NCI-H146 treated with DMSO at 0.1 percent for 48 hours (cell line): ENCODE results near the gene TRIM14.
"Not testable (repeated sequence)": the region's sequence is repeated elsewhere in the genome, so short reads cannot be mapped to it uniquely, and the experiment has no call there.

ENCODE experiments used
- DNase-seq: peaks from one replicate; lab custom pipeline; 2025; ENCODE audit not compliant: unreplicated experiment; lab: John Stamatoyannopoulos, UW

The TRIM14 gene

DNA sequence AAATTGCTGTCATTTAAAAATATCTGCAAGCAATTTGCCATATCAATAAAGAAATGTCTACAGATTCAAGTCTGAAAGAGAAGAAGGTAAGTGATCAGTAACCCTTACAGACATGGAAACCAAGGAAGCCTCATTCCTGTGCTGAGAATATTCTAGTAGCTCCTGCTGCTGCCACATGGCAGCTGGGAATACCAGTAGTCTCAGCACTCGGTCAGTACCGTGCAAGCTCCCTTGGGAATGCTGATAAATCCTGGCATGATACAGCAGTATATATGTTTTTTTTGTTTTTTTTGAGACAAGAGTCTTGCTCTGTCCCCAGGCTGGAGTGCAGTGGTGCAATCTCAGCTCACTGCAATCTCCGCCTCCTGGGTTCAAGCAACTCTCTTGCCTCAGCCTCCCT is 34.6 kb downstream of the TRIM14 start:
- no peak for DNase-seq

DNA sequence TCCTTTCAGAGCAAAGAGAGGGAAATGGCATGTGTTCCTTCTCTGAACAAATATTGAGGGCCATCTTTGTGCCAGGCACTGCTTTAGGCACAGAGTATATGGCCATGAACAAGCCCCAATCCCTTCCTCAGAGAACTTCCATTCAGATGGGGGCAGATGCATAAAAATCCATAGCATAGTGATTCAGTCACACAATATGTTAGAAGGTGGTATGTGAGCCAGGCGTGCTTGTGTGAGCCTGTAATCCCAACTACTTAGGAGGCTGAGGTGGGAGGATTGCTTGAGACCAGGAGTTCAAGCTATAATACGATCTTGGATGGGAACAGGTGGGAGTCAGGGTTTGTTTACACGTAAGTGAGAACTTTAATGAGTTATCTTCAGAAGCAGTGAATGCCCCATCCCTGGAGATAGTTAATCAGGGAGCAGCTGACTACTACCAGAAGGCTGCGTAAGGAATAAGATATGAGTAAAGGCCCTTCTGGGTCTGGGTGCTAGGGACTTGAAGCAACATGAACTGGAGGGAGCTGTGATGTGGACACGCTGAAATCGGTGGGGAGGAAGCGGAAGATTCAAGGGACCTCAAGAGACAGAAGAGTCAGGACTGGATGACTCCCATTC is 35.3 kb downstream of the TRIM14 start:
- no peak for DNase-seq

DNA sequence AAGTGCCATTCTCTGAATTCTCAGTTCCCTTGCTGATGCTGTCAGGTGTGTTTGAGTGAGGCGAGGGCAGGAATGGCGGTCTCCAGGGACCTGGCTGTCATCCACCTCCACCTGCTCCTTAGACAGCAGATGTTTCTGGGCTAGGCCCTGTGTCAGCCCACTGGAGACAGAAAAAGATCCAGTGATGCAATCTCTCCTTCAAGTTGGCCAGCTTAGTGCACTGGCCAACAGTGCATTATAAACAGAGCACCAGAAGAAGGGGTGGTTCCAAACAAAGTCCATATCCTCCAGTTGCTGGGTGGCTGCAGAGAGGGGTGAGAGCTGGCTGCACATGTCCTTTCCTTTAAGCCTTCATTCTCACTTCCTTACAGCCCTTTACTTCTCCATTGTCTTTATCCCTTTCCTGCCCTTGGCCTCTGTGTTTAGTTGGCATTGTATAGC is 35.9 kb downstream of the TRIM14 start:
- no peak for DNase-seq

DNA sequence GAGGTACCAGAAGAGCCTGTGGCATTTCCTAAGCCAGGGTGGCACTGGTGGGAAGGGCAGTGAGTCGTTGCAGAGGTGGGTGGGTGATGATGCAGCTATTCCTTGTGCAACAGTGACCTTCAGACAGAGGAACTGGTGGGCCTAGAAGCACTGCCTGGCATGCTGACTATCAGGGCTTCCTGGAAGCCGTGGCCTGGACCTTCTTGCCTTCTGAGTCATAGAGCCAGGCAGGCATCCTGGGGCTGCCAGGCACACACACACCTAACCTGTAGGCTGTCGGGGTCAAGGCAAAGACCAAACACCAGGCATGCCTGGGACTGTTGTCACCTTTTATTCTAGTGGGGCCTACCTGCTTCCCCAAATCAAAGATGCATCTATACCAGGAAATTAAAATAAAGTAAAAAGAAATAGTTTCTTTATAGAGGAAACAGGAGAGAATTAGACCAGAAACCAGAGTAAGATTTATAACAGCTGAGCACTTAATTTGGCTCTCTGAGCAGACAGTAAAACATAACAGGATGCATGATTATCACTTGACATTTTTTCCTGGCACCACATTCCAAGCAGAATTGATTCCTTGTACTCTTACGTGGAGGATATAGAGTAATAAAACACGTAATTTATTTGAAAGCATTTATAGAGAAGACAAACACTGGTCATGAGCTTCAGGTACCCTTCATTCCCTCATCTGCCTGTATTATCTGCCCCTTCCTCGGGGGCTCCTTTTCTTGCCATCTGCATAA is 37.4 kb downstream of the TRIM14 start:
- no peak for DNase-seq

- DNase-seq, result no peak
Observed at GRCh38 chr9:98080780-98081179, 38.2 kb downstream of the TRIM14 start.

DNA sequence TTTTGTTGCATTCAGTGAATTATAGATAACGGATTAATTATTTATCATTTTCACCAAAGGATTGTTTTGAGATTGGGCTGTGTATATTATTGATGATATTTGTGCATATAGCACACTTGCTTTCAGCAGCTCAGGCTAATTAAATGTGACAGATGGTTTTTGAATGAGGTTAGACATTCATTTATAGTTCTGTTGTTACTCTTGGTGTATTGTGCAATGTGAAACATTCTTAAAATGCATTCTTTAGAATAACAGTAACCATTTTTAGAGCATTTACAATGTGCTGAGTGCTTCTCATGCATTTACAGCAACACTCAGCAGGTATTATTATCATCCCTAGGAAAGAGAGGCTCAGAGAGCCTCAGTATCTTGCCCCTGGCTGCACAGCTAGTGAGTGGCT is 38.7 kb downstream of the TRIM14 start:
- DNase-seq, result no peak

DNA sequence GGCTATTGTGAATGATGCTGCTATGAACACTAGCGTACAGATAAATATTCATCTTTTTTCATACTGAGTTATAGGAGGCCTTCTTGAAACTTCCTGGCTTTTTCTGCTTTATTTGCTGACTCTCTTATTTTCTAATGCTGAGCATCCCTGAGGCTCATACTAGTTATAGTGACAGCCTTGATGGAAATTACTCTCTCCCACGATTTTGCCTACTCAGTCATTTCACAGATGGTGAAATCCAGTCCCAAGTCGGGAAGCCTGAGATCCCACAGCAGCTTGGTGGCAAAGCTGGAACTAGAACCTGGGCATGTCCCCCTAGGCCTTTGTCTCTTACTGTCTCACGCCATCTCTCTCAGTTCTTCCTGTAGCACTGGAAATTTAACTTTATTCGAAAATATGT is 40.1 kb downstream of the TRIM14 start:
- no peak for DNase-seq

- not testable (repeated sequence) for DNase-seq
Observed at GRCh38 chr9:98076514-98076890, 42.5 kb downstream of the TRIM14 start.

GRCh38 chr9:98075332-98075805 is 43.7 kb downstream of the TRIM14 start:
- DNase-seq, result no peak

DNA sequence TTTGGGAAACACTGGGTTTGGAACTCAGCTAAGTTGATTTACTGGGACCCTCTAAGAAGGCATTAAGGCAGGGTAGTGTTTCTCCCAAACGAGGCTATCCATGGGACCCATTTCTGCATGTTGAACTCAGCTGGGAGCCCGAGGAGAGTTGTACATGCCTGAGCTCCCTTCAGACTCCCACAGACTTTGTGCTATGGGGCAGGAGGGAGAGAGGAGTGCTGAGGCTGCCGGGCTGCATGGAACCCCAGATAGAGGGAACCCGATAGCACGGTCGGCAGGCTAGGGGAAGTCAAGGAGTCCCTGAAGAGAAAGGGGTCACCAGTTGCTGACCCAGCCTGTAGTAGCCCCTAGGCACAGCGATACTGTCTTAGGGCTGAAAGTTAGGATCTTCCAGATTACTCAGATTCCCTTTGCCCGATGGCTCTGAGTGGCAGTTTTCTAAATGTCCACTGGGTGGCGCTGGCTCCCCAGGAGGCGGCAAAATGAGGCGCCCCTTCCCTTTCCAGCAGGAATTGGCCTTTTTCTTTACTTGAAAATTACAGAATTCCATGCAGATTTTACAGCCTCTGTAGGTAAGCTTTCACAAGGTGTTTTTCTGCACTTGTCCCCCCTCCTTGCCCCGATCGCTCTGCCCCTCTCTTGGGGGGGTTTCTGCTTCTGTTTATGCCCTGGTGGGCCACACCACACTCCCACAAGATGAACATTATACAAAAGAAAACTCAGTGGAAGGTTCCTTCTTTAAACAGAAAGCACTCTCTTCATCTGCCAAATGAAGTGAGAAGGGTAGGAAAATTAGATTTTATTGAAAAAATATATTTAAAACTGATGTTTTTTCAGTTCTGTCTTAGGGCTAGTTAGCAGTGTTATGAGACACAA is 44.7 kb downstream of the TRIM14 start:
- no peak for DNase-seq

GRCh38 chr9:98071737-98072136 is 47.3 kb downstream of the TRIM14 start:
- DNase-seq, result no peak

DNA sequence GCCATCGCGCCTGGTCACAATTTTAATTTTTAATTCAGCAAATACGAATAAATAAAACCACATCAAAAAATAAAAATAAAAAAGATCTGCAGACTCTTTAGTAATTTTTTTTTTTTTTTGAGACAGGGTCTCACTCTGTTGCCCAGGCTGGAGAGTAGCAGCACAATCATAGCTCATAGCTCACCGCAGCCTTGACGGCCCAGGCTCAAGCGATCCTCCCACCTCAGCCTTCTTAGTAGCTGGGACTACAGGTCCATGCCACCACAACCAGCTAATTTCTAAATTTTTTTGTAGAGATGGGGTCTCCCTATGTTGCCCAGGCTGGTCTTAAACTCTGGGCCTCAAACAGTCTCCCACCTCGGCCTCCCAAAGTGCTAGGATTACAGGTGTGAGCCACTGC is 48.3 kb downstream of the TRIM14 start:
- DNase-seq, result no peak

- DNase-seq, result no peak
Observed at GRCh38 chr9:98069551-98069950, 49.5 kb downstream of the TRIM14 start.

- DNase-seq, result no peak
Observed at GRCh38 chr9:98067184-98067583, 51.8 kb downstream of the TRIM14 start.

- DNase-seq, result no peak
Observed at GRCh38 chr9:98066235-98066634, 52.8 kb downstream of the TRIM14 start.

DNA sequence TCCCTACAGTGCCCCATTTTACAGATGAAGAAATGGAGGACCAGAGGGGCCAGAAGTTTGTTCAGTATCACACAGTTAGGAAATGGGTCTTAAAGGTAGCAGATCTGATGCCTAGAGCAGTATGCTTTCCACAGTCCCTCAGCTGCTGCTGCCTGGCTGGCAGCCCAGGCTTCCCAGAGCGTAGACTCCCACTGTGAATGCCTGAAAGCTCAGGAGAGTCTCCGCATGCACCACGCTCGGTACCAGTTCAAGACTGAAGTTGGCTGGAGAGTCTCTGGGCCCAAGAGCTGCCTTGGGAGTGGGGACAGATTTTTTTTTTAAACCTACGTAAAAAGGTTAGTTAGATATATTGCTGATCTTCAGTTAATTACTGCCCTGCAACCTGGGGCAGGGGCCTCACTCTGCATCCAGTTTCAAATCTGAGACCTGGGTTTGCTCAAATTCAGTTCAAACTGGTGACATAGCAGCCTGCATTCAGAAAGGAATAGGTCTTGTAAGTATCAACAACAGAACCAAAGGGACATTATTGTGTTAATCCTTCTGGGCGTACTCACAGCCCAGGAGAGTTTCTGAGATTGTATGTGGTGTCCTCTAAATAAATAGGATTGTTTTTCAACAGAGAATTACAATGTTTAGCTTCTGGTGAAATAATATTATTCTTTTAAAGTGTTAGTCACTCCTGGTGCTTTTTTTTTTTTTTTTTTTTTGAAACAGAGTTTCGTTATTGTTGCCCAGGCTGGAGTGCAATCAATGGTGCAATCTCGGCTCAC is 54.2 kb downstream of the TRIM14 start:
- no peak for DNase-seq

- no peak for DNase-seq
Observed at GRCh38 chr9:98062161-98062560, 56.9 kb downstream of the TRIM14 start.

- DNase-seq, result no peak
Observed at GRCh38 chr9:98057138-98057799, 61.8 kb downstream of the TRIM14 start.

DNA sequence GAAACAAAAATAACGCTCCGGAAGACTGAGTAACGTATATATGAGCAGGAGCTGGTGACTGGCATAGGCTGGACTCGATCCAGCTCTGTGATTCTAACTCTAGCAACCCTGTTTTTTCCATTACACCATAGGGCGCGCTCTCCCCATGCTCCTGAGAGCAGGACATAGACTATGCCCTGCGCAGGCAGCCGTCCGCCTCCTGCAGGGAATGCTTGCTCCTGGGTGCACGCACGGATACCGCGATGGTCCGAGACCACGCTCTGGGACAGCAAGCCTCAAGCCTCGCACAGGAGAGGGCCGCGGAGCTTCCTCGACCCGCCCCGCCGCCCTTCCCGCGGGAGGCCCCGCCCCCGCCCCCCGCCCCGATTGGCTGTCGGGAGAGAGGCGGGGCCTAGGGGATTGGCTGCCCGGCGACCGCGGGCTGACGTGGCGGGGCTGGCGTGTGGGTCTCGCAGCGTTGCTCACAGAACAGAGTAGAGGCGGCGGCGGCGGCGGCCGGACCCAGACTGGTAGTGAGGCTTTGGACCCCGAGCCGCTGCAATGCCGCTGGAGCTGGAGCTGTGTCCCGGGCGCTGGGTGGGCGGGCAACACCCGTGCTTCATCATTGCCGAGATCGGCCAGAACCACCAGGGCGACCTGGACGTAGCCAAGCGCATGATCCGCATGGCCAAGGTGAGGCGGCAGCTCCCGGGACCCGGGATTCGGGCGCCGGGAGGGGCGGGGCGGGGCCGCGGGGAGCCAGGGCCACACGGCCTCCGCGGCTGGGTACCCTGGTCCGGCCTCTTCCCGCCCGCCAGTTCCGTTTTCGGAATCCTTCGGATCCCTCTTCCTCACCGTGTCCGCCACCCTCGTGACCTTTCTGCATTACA is 62.5 kb downstream of the TRIM14 start, which contains the start of gene NANS:
Gene NANS (plus strand): TSS at position 464 of the 869 bp plus-strand sequence. CDS start 77 bp downstream, at position 541.
- DNase-seq, result peak; percentile 76
